ENCODE measurements around the gene ADCK1. TPM values are rescaled to one million over a fixed set of nuclear protein-coding genes. Genes with fewer than 3 reads are reported as not detected.
"Not testable (repeated sequence)": the region's sequence is repeated elsewhere in the genome, so short reads cannot be mapped to it uniquely, and the experiment has no call there.

The ADCK1 gene
- total RNA-seq, 1 donor from 2014 or later, result 7.2 TPM

DNA sequence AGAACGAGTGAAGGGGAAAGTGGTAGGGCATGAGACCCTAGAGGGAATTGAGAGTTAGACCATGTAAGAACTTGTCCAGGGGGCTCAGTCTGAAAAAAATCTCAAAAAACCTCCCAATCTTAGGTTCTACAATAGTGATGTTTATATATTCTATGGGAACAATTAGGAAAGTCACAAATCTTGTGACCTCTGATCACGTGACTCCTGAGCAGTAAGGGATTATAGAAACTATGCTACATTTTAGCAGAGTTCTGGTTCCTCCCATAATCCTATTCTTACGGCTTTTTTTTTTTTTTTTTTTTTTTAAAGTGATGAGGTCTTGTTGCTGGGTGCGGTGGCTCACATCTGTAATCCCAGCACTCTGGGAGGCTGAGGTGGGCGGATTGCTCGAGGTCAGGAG, 5.8 kb downstream of the ADCK1 start:
- intact Hi-C loops (cut with DNase I), result no loop called here
- no peak for DNase-seq (ENCODE audit: low spot score)

DNA sequence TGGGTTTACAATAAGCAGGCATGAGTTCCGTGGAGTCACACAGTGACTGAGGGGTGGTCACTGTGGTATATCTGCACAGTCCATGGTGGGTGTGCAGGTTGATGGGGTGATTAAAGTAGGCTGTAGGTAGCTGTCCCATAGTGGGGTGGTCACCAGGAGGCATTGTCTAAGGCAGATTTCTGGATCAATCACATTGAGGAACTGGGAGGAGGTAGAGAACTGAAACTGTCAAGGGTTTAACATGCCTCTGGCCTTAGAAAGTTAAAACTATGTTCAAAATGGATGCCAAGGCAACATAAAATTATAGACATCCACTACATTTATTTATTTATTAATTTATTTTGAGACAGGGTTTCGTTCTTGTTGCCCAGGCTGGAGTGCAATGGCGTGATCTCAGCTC, 8.3 kb downstream of the ADCK1 start:
- intact Hi-C loops (cut with DNase I), result no loop called here
- DNase-seq (ENCODE audit: low spot score), result no peak

DNA sequence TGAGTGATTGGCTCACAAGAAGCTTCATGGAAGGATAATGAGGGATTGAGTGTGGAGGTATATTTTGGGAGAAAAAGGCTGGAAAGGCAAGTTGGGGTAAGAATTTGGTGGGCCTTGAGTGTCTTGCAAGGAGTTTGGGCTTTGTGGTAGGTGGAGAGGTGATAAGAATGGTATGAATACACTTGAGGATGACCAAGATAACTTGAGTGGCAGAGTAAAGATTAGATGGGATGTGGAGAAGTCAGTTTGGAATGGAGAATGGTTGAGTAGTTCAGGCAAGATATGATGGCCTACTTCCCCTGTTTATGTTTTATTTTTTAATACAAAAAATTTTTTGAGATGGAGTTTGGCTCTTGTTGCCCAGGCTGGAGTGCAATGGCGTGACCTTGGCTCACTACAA, 9.1 kb downstream of the ADCK1 start:
- intact Hi-C loops (cut with DNase I), result no loop called here
- DNase-seq (ENCODE audit: low spot score), result no peak

DNA sequence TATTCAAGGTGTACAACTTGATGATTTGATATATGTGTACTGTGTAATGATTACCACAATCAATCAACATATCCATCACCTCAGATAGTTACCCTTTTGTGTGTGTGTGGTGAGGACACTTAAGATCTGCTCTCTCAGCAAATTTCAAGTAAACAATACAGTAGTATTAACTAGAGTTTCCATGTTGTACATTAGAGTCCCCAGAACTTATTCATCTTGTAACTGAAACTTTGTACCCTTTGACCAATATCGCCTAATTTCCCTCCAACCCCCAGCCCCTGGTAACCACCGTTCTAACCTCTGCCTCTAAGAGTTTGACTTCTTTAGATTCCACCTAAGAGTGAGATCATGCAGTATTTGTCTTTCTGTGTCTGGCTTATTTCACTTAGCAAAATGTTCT, 12.1 kb downstream of the ADCK1 start:
- intact Hi-C loops (cut with DNase I), result no loop called here
- DNase-seq (ENCODE audit: low spot score), result no peak

DNA sequence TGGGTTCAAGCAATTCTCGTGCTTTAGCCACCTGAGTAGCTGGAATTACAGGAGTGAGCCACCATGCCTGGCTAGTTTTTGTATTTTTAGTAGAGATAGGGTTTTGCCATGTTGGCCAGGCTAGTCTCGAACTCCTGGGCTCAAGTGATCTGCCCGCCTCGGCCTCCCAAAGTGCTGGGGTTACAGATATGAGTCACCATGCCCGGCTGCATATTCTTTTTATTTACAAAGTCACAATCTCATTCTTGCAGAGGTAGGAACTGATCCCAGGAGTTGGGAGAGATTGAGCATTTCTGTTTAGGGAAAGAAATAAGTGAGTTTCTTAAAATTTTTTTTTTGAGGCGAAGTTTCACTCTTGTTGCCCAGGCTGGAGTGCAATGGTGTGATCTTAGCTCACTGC, 12.8 kb downstream of the ADCK1 start:
- DNase-seq (ENCODE audit: low spot score); intact Hi-C loops (cut with DNase I): not testable (repeated sequence)

DNA sequence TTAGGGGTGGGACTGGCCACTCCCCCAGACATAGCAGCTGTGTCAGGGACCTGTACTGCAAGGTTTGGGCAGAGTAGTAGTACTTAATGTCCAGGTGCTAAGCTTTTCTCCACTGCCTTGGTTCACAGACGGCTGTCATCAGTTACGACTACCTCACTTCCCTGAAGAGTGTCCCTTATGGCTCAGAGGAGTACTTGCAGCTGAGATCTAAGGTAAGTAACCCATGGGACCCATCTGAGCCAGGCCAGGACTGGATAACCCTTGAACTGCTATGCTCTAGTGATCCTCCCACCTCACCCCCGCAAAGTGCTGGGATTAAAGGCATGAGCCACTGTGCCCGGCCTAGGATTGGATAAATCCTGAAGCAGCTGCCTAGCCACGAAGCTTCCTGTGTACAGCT, 22.4 kb downstream of the ADCK1 start:
- intact Hi-C loops (cut with DNase I), result no loop called here
- no peak for DNase-seq (ENCODE audit: low spot score)

DNA sequence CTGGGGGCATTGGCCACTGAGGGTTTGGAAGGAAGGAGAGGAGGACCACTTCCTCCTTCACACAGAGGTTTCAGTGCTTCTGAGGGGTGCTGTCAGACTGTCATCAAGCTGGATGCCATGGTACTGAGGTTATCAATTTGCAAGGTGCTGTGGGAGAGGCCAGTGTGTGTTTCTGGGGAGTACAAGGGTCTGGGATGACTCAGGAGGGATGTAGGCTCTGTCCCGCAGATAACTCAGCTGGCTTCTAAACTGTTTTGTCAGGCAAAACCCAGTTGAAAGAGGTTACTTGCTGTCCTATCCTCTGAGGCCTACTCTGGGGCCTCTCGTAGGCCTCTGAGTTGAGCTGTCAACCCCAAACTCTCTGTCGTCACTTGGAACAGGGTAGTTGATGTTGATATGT, 22.8 kb downstream of the ADCK1 start:
- intact Hi-C loops (cut with DNase I), result no loop called here
- no peak for DNase-seq (ENCODE audit: low spot score)

DNA sequence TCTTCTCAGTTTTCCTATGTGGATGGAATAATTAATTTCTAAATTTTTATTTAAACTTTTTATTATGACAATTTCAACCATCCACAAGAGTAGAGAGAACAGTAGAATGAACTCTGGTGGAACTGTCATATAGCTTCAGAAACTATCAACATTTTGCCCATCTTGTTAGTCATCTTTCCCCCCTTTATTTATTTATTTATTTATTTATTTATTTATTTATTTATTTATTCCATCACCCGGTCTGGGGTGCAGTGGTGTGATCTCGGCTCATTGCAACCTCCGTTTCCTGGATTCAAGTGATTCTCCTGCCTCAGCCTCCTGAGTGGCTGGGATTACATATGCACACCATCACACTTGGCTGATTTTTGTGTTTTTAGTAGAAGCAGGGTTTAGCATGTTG, 23.5 kb downstream of the ADCK1 start:
- intact Hi-C loops (cut with DNase I), result no loop called here
- no peak for DNase-seq (ENCODE audit: low spot score)

DNA sequence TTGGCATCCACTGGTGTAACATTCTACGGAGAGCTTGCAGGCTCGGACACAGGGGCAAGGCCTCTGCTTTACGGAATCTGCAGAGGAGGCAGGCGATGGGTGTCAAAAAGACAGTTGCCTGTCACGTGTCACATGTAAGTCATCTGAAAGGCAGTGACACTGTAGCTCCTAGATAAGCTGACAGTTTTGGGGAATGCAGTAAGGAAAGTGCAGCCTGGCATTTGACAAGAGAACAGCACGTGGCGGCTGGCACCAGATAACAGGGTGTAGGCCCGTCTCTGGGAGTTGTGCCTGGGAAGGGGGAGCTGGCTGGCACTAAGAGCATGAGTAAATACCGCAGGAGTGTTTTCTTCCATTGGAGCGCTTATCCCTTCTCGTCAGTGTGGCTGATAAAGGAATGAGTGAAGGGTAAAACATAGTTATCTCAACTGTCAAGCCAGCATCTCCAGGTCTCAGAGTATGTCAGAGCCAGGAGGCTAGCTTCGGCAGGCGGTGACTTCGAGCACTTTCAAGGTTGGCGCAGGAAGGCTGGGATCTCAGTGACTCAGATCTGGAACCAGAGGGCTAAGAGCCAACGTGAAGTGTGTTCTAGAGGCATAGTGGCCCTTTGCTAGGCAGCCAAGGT, 26.1 kb downstream of the ADCK1 start:
- peak; percentile 78 for DNase-seq (ENCODE audit: low spot score)

DNA sequence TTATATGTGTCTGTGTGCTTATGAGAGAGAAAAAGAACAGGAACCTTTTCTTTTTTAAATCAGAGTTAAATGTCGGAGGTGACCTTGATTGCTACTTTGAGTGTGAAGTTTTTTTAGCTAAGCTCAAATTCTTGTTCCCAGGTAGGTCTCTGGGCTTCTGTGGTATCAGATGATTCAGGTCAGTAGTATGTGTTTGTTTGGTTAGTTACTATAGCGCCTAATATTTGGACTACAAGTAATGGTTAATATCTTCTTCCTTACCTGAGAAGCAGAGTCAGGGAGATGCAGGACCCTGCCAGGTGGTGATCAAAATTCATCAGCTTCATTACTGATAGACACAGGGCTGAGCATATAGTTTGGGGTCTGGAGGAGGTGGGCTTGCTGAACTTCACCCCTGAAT, 30.8 kb downstream of the ADCK1 start:
- intact Hi-C loops (cut with DNase I), result no loop called here
- DNase-seq (ENCODE audit: low spot score), result no peak

More for the DNA sequence above, 26.1 kb downstream of the ADCK1 start:
- intact Hi-C loops (cut with DNase I), result no loop called here

DNA sequence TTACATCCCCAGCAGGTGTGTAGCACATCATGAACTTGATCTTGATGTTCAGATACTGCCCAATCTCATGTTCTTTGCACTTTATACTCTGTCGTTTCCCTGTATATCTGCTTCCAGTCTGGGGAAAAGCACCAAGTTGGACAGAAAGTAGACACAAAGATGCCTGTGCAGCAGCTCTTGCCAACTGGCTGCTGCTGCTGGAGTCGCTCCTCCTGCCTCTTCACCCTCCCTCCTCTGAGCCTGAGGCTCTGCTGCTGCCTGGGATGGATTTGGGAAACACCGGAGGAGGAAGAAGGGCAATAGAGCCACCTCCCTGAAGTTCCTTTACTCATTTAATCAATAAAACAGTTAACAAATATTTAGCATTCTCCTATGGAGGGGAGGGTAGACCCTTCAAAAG, 32.4 kb downstream of the ADCK1 start:
- intact Hi-C loops (cut with DNase I), result no loop called here

DNA sequence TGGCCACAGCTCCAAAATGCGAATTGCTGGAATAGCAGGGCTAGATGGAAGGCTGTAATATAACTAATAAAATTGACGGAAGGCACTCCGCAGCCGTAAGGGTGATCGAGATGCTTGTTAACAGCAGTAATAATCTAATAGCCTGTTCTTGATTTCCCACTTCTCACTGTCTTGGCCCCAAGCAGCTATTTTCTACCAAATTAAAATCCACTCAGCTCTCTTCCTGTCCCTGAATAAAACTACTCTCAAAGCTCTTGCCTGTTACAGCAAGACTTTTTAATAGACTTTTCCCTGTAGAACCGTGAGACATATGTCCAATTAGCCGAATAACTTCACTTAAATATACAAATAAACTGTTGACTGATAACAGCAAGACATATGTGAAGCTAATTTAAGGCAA, 38.0 kb downstream of the ADCK1 start:
- no peak for DNase-seq (ENCODE audit: low spot score)
- intact Hi-C loops (cut with DNase I), result no loop called here

More for the DNA sequence above, 32.4 kb downstream of the ADCK1 start:
- DNase-seq (ENCODE audit: low spot score), result no peak

DNA sequence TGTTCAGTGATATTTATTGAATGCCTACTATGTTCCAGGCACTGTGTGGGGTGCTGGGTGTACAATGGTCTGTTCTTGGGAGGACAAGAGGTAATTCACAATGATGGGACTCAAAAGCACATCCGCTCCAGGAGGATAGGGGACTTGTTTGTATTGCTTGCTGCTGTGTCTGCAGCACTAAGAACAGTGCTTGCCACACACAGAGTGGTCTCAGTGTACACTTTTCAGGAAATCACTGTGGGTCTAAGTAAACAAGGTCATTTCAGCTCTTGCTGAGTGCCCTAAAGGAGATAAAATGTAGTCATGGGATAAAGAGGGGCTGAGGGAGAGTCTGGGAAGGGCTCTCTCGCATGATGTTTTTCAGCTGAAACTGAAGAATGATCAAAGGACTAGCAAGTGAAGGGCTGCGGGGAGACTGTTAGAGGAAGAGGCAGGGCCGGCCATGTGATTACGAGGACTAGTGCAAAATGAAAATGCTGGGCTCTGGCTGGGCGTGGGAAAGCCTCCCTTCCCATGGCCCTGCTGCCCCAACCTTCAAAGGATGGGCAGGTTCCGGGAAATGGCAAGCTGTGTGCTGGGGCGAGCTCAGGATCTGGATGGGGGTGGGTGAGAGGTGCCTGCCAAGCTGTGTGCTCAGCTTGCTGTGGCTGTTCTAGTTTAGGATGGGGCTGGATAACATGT, 39.1 kb downstream of the ADCK1 start:
- no peak for DNase-seq (ENCODE audit: low spot score)
- intact Hi-C loops (cut with DNase I), result no loop called here

DNA sequence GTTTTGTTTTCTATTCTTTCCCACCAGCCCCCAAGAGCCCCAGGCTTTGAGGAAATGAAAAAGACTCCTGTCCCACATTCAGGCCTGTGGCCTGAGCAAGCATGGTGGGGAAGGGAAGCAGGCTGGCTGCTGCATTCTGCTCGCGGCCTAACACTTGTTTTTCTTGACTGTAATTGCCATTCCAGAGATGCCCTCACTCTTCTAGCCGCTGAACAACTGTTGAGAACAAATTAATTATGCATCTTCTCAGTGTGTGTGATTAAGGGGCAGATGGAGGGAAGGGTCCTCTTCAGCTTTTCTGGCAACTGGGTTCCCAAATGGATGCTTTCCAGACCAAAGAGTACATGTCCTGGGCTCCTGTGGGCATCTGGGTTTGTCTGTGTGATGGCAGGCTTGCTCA, 43.3 kb downstream of the ADCK1 start:
- no peak for DNase-seq (ENCODE audit: low spot score)

DNA sequence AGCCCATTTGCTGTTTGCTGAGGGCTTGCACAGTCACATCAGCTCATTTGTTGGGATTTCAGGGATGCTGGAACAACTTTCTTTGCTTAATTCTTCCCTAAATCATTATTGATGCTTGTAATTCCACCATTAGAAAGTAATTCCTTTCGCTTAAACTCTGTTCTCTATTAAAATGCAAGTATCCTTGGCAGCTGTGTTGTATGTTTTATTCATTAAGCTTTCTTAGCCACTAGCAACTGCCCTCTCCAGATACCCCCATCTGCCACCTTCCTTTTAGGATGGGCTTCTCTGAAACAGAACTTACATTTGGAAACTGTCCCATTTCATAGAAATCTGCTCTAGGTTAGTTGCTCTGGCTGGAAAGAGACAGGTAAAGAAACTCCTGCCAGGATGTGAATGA, 43.7 kb downstream of the ADCK1 start:
- intact Hi-C loops (cut with DNase I), result no loop called here
- no peak for DNase-seq (ENCODE audit: low spot score)

More for the DNA sequence above, 43.3 kb downstream of the ADCK1 start:
- intact Hi-C loops (cut with DNase I), result no loop called here

DNA sequence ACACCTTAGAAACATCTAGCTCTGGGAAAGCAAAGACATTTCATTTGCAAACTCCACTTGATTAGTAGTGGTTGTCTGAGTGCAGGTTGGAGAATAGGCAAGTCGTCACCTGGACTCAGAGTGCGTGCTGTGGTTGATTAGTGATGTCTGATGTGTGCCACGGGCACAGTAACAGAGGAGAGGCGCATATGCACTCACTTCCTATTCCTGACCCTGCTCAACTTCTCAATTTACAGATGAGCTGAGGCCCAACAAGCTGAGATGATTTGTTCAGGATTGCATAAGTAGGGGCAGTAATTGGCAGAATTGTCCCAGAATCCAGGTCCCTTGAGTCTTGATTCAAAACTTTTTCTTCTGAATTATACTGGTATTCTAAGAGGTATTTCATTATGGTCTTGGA, 44.9 kb downstream of the ADCK1 start:
- no peak for DNase-seq (ENCODE audit: low spot score)
- intact Hi-C loops (cut with DNase I), result no loop called here

DNA sequence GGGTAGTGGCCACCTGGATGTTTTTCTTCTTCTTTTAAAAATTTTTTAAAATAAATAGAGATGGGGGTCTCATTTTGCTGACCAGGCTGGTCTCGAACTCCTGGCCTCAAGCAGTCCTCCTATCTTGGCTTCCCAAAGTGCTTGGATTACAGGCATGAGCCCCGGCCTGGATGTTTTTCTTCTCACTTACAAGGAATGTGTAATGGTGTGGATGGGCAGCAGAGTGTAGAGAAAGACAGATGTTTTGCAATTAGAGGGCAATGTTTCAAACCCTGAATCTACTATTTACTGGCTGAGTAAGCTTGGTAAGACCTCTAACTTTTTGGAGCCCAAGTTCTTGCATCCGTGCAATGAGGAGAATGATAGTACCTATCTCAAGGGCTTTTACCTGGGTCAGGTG, 48.1 kb downstream of the ADCK1 start:
- intact Hi-C loops (cut with DNase I), result no loop called here
- DNase-seq (ENCODE audit: low spot score), result no peak

DNA sequence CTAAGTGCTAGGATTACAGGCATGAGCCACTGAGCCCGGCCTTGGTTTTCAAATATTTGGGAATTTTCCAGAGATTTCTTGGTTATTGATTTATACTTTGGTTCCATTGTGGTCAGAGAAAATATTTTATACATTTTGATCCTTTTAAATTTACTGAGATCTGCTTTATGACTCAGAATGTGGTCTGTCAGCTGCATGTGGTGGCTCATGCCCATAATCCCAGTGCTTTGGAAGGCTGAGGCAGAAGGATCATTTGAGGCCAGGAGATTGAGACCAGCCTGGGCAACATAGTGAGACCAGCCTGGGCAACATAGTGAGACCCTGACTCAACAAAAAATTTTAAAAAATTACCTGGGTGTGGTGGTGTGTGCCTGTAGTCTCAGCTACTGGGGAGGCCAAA, 49.8 kb downstream of the ADCK1 start:
- no peak for DNase-seq (ENCODE audit: low spot score)

DNA sequence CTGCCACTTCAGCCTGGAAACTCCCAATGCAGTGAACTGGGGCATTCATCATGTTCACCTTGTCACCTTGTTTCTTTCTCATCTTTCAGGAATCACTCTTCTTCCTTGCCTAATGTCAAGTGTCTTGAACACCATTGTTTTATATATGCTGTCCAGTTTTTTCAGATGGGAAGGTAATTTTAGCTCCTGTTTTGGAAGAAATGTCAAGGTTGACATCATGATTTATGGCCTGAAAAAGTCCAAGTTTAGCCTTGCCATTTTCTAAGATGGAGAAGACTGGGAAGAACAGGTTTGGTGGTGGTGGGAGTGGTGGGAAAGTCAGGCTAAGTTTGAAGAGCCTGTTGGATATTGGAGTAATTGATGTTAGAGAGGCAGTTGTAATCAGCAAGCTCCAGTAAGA, 54.0 kb downstream of the ADCK1 start:
- no peak for DNase-seq (ENCODE audit: low spot score)
- intact Hi-C loops (cut with DNase I), result no loop called here

More for the DNA sequence above, 49.8 kb downstream of the ADCK1 start:
- intact Hi-C loops (cut with DNase I), result no loop called here

DNA sequence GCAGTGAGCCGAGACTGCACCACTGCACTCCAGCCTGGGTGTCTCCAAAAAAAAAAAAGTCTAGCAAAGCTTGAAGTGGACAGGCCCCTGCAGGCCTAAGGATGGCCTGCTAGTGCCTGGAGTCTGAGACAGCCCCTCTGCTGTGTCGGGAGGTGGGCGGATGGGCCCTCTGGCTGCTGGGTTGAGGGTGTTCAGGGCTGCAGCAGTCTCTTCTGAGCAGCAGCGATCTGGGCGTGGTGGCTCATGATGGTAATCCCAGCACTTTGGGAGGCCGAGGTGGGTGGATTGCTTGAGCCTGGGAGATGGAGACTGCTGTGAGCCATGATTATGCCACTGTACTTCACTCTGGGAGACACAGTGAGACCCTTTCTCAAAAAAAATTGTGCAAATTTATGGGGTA, 57.0 kb downstream of the ADCK1 start:
- no peak for DNase-seq (ENCODE audit: low spot score)
- intact Hi-C loops (cut with DNase I), result no loop called here

DNA sequence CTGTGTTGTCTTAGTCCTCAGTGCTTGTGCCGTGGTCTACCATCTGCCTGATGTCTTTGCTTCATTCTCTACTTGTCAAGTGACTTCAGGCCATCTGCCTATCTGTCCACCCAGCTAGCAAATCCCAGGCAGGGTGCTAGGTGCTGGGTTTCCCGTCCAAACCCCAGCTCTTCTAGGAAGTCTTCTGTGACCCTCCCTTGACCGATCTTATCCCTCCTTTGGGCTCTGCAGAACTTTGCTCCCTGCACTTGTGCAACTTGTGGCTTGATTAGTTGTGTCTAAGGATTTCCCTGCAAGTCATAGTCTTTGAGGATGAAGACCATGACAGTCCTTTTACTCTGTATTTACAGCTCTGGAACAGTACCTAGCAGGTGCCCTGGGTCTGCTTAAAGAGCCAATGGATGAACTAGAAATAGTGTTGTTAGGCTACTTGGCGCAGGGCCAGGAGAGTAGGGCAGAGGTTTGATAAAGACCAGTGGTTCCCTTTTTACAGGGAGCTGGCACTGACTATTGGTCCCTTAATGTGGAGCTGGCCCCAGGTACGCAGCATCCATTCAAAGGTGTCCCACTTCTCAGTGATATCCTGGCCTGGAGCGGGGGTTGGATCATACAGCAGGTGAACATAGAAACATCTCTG, 60.1 kb downstream of the ADCK1 start:
- intact Hi-C loops (cut with DNase I), result loop anchor here (5.0 to 10.0 kb wide), 2 partner anchors 295 to 707 kb away; no protein-coding TSS in a partner anchor
- DNase-seq (ENCODE audit: low spot score), result no peak

All from cardiac septum (tissue), 1 donor.